Activated CD4-positive, CD25-positive, alpha-beta regulatory T cell treated with anti-CD3 and anti-CD28 coated beads, Interleukin-2, amount 50 U/mL, for 72 hours (primary cell): ENCODE results near the gene CHN2.

Experiments used
- DNase-seq: peaks from one replicate; pipeline ENCODE4 v3.0.0; 2021

CHN2 gene

DNA sequence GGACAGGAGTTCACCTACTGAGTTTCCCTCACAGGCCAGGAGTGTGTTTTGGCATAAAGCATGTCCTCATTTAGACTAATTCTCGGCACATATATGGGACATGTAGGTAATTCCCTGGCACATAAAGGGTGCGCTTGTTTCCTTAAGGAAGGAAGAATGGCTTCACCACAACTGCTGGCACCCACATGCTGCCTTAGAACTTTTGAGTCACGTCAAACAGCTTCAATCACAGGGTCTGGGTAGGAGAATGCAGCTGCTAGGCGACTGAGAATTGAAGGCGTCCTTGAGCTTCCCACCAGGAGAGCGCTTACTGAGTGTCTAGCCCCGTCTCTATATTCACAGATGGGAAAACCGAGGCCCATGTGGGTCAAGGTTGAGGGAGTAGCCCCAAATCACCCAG is 146.1 kb downstream of the CHN2 start:
- no peak for DNase-seq

DNA sequence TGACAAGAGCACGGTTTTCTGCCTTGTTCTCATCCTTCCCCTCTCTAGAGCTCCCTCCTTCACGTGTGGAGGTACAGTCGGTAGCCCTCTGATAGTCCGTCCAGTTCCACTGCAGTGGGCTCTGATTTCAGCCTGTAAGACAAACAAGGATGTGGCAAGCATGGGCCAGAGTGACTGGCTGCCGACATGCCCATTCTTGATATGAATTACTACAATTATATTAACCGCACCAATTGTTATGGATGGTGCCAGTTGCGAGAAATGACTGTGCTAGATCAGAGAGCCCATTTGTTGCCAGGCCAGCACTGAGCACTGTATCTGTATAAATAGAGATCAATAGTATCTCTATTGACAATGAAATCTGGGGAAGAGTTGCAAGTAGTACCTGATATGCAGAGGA is 146.6 kb downstream of the CHN2 start:
- no peak for DNase-seq

DNA sequence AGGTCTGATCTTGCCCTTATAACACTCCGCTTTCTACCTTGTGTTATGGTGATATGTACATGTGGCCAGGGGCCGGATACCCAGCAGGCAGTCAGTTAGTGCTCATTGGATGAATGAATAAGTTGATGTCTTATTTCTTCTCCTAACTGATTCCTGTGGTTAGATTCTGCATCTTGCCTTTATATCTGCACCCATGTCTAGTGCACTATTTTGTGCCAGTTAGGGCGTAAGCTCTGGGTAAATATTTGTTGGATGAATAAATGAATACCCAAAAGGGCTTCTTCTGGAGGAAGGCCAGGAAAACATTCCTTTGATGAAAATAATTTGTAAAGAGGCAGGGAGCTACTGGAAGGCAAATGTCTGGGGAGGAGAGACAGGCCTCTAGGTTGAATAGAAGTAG is 148.2 kb downstream of the CHN2 start:
- DNase-seq, result no peak

DNA sequence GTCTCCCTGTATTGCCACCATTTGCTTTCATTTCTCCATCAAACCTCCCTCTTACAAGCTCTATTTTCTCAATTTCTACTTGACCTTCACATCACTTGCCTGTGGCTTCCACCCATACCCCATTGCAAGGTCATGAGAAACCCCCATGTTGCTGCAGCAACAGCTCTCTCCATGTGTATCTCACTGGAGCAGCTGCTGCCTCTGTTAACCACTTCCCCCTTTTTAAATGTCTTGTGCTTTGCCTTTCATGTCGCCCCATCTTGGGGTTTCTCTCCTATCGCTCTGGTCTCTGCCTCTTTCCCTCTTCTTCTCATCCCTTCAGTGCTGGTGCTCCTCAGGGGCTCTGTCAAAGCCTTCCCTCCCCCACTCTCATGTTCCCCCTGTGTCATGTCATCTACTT is 148.8 kb downstream of the CHN2 start:
- no peak for DNase-seq

DNA sequence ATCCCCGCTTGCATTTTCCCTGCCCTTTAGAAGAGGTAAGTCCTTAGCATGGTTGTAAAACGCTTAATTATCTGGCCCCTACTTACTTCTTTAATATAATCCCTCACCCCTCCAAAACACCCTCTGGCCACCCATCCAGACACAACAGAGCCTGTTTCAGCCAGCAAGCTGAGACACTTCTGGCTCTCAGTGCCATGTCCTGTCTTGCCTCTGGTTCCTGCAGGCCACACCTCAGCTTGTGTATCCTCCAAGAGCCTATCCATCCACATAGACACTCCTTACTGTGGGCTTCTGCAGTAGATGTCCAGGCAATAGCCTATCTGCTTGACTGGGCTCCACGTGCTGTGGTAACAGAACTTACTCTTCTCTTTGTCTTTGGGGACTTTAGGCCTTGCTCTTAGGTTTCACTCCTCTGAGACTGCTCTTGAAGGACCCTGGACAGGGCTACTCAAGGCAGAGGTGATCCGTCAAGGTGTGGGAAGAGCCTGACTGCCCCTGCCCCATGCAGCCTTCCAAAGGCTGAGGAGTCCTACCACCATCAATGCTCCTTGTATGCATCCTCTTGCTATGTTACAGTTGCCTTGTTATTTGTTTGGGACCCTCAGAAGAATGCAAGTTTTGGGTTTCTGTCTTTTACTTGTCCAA is 149.9 kb downstream of the CHN2 start:
- no peak for DNase-seq

DNA sequence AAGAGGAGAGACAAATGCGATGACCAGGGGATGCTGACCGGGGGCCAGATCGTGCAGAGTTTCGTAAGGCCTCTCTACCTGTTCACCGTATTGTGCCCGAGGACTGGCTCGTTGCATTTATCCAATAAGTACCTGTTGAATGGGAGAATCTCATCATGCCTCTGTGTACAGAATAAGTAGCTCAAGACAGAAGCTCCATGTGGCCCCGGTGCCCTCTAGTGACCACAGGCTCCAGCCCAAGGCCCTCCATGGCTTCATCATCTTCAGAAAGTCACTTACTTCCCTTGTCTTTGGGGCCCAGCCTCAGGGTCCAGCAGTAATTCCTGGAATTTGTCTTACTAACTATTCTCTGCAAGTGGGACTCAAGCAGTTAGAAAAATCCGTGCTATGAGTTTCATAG is 151.0 kb downstream of the CHN2 start:
- DNase-seq, result no peak

DNA sequence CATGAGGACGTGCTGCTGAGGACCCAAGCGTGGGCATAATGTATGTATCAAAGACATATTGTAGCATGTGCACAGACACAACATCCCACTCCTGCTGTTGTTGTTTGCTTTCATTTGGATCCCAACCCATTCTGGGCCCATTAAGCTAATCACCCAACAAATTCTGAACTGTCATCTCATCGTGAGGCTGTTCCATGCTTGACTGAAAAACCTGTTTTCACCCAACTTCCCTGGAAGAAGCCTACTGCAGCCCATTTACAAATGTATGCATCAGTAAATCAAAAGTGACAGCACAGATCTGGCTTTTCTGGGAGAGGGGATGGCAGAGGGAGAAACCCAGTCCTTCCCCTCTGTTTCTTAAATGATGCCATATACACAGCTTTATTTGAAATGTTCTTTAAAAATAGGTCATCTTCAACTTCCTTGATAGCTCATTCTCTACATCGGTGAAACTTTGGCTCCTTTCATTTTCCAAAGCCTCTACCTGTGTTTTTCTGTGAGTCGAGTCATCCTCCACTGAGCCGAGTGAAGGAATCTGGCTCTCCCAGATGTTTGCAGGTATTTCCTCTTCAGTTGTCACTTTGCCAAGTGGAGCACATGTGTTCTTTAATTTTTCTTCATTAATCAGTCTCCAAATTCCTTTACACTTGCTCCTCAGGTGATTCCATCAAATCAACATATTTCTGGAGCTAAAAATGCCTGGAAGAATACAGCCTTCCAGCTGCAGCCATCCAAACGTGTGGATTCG is 151.8 kb downstream of the CHN2 start:
- no peak for DNase-seq

DNA sequence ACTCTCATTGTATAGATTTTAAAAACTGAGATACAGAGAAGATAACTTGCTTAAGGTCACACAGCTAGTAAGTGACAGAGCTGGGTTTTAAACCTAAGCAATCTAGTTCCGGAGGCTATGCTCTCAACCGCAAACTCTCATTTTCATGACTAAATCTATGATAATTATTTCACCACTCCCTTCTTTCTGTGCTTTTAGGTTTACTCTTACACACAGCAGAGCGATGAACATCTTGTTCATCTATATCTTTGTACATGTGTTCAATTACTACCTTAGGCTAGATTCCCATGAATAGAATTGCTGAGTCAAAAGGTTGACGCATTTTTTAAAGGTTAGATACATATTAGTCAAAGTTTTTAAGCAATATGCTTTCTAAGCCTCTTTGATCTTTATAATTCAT is 154.8 kb downstream of the CHN2 start:
- no peak for DNase-seq

DNA sequence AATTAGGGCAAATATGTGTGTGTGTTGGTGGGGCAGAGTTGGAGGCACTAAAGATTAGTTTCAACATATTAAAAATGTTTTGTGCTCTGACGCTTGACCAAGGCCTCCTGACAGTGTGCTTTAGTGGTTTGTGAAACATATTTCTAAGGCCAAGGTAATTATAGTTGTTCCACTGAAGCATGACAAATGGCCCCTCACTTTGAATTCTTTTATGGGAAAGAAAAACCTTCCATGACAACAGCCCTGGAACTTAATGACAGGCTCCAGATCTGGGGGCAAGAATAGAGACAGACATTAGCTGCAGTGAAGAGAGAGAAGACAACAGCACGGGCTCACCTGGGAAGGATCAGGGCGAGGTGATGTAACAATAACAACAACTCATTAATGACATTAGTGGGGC is 155.8 kb downstream of the CHN2 start:
- DNase-seq, result no peak

DNA sequence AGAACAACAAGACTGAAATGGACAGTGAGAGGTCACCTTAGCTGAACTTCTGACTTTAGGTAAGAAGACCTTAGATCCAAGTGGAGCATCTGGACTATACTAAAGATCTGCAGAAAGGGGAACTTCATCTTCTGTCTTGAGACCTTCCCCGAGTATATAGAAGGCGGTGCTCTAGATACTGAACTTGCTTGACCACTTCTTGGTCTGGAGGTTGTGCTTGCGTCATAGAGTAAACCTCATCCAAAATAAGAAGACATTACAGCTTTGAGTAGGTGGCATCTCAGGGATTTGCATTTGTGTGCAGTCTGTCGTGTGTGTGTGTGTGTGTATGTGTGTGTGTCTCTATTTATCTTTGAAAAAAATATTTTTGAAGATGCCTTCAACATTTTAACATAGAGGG is 157.5 kb downstream of the CHN2 start:
- no peak for DNase-seq

DNA sequence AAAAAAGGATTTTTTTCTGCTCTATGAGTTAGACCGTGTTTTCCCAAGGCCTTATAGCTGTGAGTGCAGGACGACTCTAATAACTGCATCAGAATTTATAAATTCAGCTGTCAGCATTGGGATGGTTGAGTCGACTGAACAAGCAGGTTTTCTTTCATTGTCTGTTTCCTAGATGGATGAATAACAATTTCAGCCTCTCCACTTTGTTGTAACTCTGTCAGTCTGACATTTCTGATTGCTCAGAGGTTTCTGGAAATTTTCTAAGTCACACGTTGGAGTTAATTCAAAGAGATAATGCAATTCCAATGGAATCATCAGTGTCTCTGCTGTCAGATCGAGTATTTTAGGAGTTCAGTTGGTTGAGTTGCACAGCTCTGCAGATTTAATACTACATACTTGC is 159.2 kb downstream of the CHN2 start:
- DNase-seq, result no peak

DNA sequence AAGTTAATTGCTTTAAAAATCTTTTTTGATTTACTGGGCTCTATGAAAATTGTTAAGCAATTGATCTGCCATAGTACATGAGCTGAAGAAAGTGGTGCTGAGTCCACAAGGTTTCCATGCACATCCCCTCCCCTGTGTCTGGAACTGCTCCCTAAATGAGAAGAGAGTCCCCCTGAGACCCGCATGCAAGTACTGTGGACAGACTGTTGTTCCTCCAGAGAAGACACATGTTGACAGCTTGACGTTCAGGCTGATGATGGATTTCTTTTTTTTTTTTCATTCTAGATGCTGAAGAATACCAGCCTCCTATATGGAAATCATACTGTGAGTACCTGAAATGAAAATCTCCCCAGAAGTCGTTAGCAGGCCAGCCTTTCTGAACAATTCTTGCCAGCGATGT is 159.8 kb downstream of the CHN2 start:
- DNase-seq, result no peak

DNA sequence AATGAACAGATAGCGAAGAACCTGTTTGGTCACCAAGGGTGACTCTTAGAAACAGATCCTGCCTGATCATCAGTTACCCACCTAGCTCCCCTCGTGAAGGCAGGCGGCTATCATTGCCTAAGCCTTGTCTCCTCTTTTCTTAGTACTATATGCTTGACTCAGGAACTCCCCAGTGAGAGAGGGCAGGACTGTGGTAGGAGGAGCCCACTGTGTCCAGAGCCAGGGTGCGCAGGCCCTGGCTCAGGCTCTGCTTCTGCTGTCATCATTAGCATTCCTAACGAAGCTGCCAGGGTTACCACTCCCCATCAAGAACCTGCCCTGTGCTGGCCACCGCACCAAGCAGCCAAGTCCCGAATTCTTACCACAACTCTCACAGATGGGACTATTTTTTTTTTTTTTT is 160.8 kb downstream of the CHN2 start:
- DNase-seq, result no peak

DNA sequence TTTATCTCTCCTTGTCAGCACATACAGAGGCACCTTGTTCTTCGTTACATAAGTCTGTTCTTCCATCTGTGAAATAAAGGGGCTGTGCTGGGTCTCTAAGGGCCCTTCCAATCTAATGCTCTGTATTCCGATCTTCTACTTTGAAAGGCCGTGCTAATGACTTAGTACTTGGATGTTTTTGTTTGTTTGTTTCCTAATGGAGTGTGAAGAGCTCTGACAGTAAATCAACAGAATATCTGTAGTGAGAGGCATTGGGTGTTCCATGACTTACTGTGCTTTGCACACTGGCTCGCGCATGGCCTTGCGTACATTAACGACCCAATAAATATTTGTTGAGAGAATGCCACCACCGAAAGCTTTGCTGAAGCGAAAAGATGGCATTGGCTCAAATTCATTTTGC is 162.1 kb downstream of the CHN2 start:
- no peak for DNase-seq

DNA sequence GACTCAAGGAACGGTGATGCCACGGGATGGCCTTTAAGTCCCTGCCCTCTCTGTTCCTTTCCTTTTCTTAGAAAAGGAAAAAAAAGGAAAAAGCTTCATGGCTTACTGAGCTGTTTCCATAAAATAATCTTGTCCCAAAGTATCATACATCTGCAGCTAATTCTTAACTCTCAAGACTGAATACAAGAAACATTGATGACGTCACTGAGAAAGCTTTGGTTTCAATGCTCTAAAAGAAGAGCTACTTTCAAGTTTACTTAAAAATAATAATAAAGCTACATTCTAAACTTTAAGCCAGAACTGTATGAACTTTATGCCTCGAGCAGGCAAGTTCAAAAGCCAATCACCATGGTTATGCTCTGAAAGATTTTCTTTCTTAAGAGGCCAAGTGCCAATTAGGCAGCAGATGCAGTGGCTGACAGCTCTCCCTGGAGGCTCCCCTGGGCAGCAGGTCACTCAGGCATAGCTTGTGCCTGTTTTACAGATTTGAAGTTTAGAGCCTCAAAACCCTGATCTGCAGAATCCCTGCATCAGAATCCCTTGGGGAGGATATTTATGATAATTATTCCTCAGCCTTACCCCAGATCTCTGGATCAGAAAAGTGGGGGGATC is 165.0 kb downstream of the CHN2 start:
- DNase-seq, result no peak

DNA sequence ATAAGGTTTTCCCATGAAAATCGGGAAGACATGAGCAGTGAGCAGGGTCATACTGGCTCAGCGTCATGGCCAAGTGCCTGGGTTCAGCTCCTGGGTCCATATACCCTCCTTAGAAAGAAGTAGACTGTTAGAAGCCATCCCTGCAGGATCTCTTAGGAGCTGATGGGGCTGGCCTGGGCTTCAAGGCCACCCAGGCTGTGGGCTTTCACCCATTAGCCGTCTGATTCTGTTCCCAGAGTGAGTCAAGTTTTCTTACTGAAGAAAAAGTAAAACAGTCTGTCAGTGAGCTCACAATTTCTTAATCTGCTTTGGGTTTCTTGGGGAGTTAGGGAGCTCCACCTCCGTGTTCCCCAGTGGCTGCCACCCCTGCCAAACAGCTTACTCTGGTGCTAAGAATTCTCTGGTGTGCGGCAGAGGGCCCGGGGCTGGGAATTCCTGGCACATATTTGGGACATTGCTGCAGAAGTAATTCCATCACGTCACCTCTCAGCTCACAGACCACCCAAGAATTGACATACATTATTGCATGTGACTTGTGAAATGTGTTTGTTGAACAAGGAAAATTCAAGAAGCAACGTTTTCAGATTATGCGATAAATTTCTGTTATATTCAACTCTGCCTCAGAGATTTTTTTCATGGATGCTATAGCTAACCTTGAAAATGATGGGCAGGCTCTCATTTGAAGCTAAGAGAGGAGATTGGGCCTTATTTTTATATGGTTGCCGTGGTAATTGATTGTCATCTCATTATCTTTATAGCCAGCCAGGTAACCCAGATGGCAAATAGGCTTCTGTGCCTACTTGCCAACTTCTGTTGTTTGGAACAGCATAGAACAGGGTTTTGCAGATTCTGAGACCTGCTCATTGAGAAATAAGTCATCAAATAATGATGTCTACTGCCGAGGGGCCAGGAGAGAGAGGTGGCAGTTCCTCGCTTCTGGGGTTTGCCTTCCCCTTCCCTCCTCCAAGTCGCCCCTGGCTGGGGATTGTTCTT is 166.4 kb downstream of the CHN2 start:
- no peak for DNase-seq

DNA sequence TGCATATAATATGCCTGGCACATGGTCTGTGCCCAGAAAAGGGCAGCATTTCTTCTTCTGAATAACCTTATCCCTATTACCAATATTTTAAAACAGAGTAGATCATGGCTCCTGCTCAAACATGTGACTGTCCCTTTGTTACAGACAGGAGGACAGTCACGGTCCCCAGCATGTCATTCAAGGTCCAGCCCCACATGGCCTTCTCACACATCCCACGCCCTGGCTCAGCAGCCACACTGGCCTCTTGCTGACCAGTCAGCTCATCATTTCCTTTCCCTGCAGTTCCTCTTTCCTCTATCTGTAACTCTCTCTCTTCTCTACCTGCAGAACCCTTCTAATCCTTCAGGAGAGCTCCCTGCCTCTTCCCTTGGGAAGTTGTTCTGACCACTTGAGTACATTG is 167.8 kb downstream of the CHN2 start:
- DNase-seq, result no peak

DNA sequence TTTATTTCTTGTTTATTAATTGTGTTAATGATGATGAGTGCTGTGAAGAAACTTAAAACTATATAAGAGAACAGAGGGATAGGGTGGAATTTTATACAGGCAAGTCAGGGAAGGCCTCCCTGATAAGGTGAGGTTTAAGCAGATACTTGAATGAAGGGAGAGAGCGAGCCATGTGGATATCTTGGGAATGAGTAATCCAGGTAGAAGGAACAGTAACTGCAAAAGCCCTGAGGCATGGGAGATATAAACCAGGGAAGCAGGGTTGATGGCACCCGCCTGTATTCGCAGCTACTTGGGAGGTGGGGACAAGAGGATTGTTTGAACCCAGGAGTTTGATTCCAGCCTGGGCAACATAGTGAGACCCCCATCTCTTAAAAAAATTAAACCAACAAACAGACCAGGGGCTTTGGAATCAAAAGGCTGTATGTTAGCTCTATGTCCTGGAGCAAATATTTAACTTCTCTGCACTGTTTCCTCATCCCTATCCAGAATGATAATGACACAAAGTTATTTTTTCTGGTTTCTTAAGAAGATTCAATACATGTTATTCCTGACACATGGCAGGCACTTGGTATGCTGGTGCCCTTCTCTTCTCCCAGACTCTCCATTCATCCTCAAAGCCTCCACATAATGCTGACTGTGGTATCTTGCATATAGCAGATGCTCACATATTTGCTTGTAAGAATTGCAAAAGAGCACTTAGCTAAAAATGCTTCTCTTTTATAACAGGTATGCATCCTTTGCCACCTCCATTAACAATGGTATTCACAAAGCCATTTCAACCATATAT is 169.3 kb downstream of the CHN2 start:
- no peak for DNase-seq

DNA sequence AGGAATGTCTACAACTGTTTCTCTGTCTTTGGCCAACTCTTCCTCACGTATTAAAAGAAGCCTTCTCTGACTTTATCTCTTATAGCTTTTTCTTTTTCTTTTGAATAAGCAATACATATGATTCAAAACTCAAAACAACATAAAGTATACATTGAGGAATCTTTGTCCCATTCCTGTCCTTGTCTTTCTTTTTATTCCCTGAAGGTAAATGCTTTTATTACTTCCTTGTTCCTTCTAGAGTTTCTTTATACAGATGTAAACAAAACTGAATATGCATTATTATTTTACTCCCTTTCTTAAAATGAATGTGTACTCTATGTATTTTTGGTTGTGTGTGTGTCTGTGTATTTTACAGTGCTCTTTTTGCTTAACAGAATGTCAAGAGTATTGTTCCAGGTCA is 170.1 kb downstream of the CHN2 start:
- no peak for DNase-seq

DNA sequence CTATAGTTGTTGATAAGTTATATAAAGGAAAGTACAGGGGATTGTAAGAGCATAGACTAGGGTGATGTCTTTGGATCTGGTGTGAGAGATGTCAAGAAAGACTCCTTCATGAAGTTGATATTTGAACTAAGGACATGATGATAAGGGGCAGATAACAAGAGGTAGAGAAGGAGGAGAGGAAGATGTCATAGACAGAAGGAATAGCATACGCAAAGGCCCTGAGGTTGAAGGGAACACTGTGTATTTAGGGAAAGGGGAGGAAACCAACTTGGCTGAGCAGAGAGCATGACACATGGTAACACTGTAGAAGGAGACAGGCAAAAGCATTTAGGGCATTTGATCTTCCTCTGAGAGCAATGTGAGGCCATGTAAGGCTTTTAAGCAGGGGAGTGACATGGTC is 170.8 kb downstream of the CHN2 start:
- DNase-seq, result no peak

DNA sequence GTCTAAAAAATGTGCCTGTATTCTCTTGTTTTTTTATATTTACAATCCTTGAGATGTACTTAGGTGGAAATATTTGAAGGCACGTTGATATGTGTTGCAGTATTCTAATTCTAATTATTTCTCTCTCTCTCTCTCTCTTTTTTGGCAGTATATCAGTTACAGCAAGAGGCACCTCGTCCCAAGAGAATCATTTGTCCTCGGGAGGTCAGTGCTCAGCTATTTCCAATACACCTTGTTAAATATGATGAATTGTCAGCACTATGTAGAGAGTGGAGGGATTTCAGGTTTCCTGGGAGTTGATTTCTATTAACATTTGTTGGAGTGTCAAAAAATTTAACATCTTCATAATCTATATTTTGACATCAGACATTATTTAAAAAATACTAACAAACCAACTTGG is 173.2 kb downstream of the CHN2 start:
- DNase-seq, result no peak

DNA sequence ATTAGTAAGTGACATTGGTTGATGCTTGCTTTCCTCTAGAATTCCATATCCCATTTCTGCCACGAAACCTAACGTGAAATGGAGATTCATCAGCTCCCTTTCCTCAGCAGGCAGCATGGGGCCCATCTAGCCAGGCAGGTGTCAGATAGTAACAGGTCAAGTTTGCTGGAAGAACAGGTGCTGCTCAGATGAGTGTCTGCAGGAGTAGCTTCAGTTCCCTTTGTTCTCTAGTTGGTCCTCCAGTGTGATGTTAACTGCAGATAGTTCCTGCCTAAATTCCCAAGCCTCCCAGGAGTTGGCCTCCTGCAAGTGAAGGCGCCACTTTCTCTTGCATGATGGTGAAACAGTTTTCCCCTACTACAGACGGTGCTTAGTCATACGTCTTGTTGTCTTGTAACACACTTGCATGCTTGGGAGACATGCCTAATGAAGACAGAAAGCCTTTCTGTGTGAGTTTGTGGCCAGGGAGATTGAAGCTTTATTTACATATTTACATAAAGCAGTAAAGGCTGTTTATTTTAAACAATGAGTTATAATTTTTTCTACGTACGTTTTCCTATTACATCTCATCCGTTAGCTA is 175.4 kb downstream of the CHN2 start:
- no peak for DNase-seq
